HEK293T (cell line): ENCODE data around the gene KCND3.

Experiments
- CTCF ChIA-PET: fragments of 350-600 bp; formaldehyde crosslinking; extraction: SDS; loops from one replicate; lab custom pipeline; 2021; ENCODE audit warnings: antibody characterized with exemption, inconsistent platforms; lab: Yijun Ruan, JAX
- POLR2A ChIA-PET: fragments of 350-600 bp; formaldehyde crosslinking; extraction: SDS; loops from one replicate; lab custom pipeline; 2020; ENCODE audit warnings: antibody characterized with exemption, inconsistent platforms; lab: Yijun Ruan, JAX
- DNase-seq: peaks from one replicate; pipeline ENCODE4 v3.0.0; 2012; ENCODE audit warnings: mixed read lengths; ENCODE audit errors: extremely low spot score
- ARNT ChIP-seq: fragments of 450-650 bp; IDR thresholded peaks from 2 replicates; pipeline ENCODE4 v1.6.1; 2017; ENCODE audit warnings: mild to moderate bottlenecking
- BHLHE40 ChIP-seq: fragments of 450-650 bp; IDR thresholded peaks from 2 replicates; pipeline ENCODE4 v1.6.1; 2016; ENCODE audit warnings: mild to moderate bottlenecking, moderate library complexity, borderline replicate concordance
- CTBP1 ChIP-seq: fragments of 450-650 bp; IDR thresholded peaks from 2 replicates; pipeline ENCODE4 v1.6.1; 2016; ENCODE audit warnings: borderline replicate concordance
- ELF4 ChIP-seq: fragments of 450-650 bp; IDR thresholded peaks from 2 replicates; pipeline ENCODE4 v1.6.1; 2017; ENCODE audit warnings: antibody characterized with exemption
- FOXA1 ChIP-seq: fragments of 450-650 bp; IDR thresholded peaks from 2 replicates; pipeline ENCODE4 v1.6.1; 2016; ENCODE audit warnings: mild to moderate bottlenecking
- FOXK2 ChIP-seq: fragments of 450-650 bp; IDR thresholded peaks from 2 replicates; pipeline ENCODE4 v1.6.1; 2016; ENCODE audit warnings: mild to moderate bottlenecking
- FOXM1 ChIP-seq: fragments of 450-650 bp; IDR thresholded peaks from 2 replicates; pipeline ENCODE4 v1.6.1; 2017; ENCODE audit warnings: mild to moderate bottlenecking, borderline replicate concordance
- HDGF ChIP-seq: fragments of 450-650 bp; IDR thresholded peaks from 2 replicates; pipeline ENCODE4 v1.6.1; 2017; ENCODE audit warnings: antibody characterized with exemption, borderline replicate concordance
- L3MBTL2 ChIP-seq: fragments of 450-650 bp; conservative IDR thresholded peaks from 2 replicates; pipeline ENCODE4 v1.6.1; 2016; ENCODE audit warnings: mild to moderate bottlenecking
- LEF1 ChIP-seq: fragments of 450-650 bp; IDR thresholded peaks from 2 replicates; pipeline ENCODE4 v1.6.1; 2017; ENCODE audit warnings: mild to moderate bottlenecking, borderline replicate concordance
- NFRKB ChIP-seq: fragments of 450-650 bp; IDR thresholded peaks from 2 replicates; pipeline ENCODE4 v1.6.1; 2016; ENCODE audit warnings: mild to moderate bottlenecking, moderate library complexity
- PKNOX1 ChIP-seq: fragments of 450-650 bp; IDR thresholded peaks from 2 replicates; pipeline ENCODE4 v1.6.1; 2016
- SP1 ChIP-seq: fragments of 450-650 bp; IDR thresholded peaks from 2 replicates; pipeline ENCODE4 v1.6.1; 2017
- SUZ12 ChIP-seq: fragments of 450-650 bp; IDR thresholded peaks from 2 replicates; pipeline ENCODE4 v1.6.1; 2016; ENCODE audit warnings: mild to moderate bottlenecking
- TARDBP ChIP-seq: fragments of 450-650 bp; IDR thresholded peaks from 2 replicates; pipeline ENCODE4 v1.6.1; 2016
- ZNF384 ChIP-seq: fragments of 450-650 bp; IDR thresholded peaks from 2 replicates; pipeline ENCODE4 v1.6.1; 2016

The KCND3 gene

GRCh38 chr1:111988377-111988742, 1.1 kb downstream of the KCND3 start:
- CTCF ChIA-PET, result no interaction called here
- no peak for TF ChIP-seq PKNOX1
- TF ChIP-seq FOXK2, result no peak
- POLR2A ChIA-PET, result no interaction called here
- no peak for DNase-seq

GRCh38 chr1:111987502-111987901, 2.0 kb downstream of the KCND3 start:
- TF ChIP-seq LEF1, result no peak
- TF ChIP-seq FOXA1, result no peak
- no peak for TF ChIP-seq ELF4
- no peak for TF ChIP-seq ARNT
- no peak for TF ChIP-seq FOXM1
- TF ChIP-seq FOXK2, result no peak
- TF ChIP-seq SUZ12, result no peak
- TF ChIP-seq L3MBTL2, result no peak
- ChIA-PET CTCF (no interaction called here), POLR2A (no interaction called here)
- DNase-seq, result no peak

DNA sequence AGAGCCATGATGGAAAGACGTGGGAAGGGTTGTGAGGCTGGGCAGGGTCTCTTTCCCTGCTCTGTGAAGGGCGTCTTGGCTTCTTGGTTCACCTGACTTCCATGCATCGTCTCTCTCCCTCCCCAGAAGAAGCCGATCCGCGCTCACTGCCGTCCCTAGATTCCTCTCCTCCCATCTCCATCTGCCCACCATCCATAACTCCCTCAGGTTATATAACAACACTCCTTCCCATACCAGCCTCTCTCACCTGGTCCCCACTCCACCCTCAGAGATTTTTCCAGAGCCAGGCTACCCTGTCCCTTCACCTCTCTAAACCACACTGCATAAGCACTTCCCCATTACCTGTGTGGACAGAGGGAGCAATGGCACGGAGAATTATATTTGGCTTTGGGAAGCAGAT, 6.0 kb downstream of the KCND3 start:
- CTCF ChIA-PET, result no interaction called here
- TF ChIP-seq FOXK2, result no peak
- TF ChIP-seq ELF4, result no peak
- TF ChIP-seq CTBP1, result no peak
- TF ChIP-seq PKNOX1, result no peak
- TF ChIP-seq ARNT, result no peak
- TF ChIP-seq TARDBP, result no peak
- no peak for TF ChIP-seq L3MBTL2
- TF ChIP-seq FOXA1, result no peak
- TF ChIP-seq LEF1, result no peak
- TF ChIP-seq FOXM1, result no peak
- no peak for TF ChIP-seq ZNF384
- no peak for TF ChIP-seq SUZ12
- POLR2A ChIA-PET, result no interaction called here
- no peak for DNase-seq

GRCh38 chr1:111982428-111982827, 7.0 kb downstream of the KCND3 start:
- ChIA-PET POLR2A (no interaction called here), CTCF (no interaction called here)
- no peak for DNase-seq
- no peak for TF ChIP-seq SP1
- no peak for TF ChIP-seq ELF4
- no peak for TF ChIP-seq PKNOX1
- TF ChIP-seq ZNF384, result no peak
- TF ChIP-seq FOXK2, result no peak
- no peak for TF ChIP-seq ARNT
- no peak for TF ChIP-seq L3MBTL2
- no peak for TF ChIP-seq NFRKB
- no peak for TF ChIP-seq SUZ12
- TF ChIP-seq FOXM1, result no peak
- TF ChIP-seq BHLHE40, result no peak
- no peak for TF ChIP-seq HDGF
- no peak for TF ChIP-seq CTBP1
- TF ChIP-seq LEF1, result no peak
- no peak for TF ChIP-seq FOXA1

- no peak for DNase-seq
- ChIA-PET CTCF (no interaction called here), POLR2A (no interaction called here)
- TF ChIP-seq ELF4 (no peak), ARNT (no peak), SP1 (no peak), LEF1 (no peak), FOXK2 (no peak), ZNF384 (no peak), HDGF (no peak), FOXA1 (no peak), BHLHE40 (no peak)
Observed at GRCh38 chr1:111981871-111982270, 7.6 kb downstream of the KCND3 start.

- ChIA-PET CTCF (no interaction called here), POLR2A (no interaction called here)
- TF ChIP-seq FOXA1 (no peak), BHLHE40 (no peak), ZNF384 (no peak), FOXK2 (no peak), LEF1 (no peak), CTBP1 (no peak), NFRKB (no peak), HDGF (no peak), L3MBTL2 (no peak), FOXM1 (no peak), TARDBP (no peak), SUZ12 (no peak), SP1 (no peak), ARNT (no peak), ELF4 (no peak), PKNOX1 (no peak)
- DNase-seq, result no peak
Observed at GRCh38 chr1:111981090-111981489, 8.4 kb downstream of the KCND3 start.
